B cell (primary cell): ENCODE data around the gene PFDN1. TPM values are rescaled to one million over a fixed set of nuclear protein-coding genes. Genes with fewer than 3 reads are reported as not detected.

Source experiments
- ATAC-seq: fragments of 200-7000 bp; cut with Tn5 transposase; one replicate; pipeline ENCODE4 v1.10.0; 2021; ENCODE audit warnings: low read depth, mild to moderate bottlenecking, moderate number of reproducible peaks, moderate library complexity
- CTCF ChIA-PET: fragments of 350-600 bp; sonication (Branson Sonifier 250); formaldehyde crosslinking; loops from one replicate; lab custom pipeline; 2021; ENCODE audit warnings: antibody characterized with exemption, inconsistent platforms; lab: Charles Lee
- POLR2A ChIA-PET: fragments of 350-600 bp; sonication (Branson Sonifier 250); formaldehyde crosslinking; loops from one replicate; lab custom pipeline; 2021; ENCODE audit warnings: antibody characterized with exemption; lab: Charles Lee
- DNase-seq: peaks from one replicate; pipeline ENCODE4 v3.0.0; 2013
- H2AFZ ChIP-seq: 2 replicates; pipeline ENCODE4 v1.6.1; 2012; ENCODE audit warnings: mild to moderate bottlenecking, low read depth, low read length; ENCODE audit not compliant: insufficient read depth, poor library complexity, severe bottlenecking
- H3K27ac ChIP-seq, 2 donors: 1 replicate in 1 of 2; 2 replicates in 1 of 2; pipeline ENCODE4 v1.5.1; 2012 to 2013; ENCODE audit warnings: low read length in 2 of 2, mild to moderate bottlenecking in 2 of 2, moderate library complexity in 1 of 2
- H3K27me3 ChIP-seq, 4 experiments: fragments of 200-600 bp in 1 of 4; sonication (generic) in 1 of 4; replicated peaks in 1 of 4; 1 replicate in 2 of 4; 2 replicates in 2 of 4; pipeline versions ENCODE4 v1.6.1 to v1.7.0; 2013 to 2016; ENCODE audit warnings: low read length in 3 of 4, mild to moderate bottlenecking in 2 of 4, mixed read lengths in 1 of 4, moderate library complexity in 1 of 4; ENCODE audit not compliant: insufficient read depth in 4 of 4, control insufficient read depth in 3 of 4; ENCODE audit errors: control extremely low read depth in 1 of 4
- H3K36me3 ChIP-seq, 2 experiments: replicated peaks in 1 of 2; 1 replicate in 1 of 2; 2 replicates in 1 of 2; pipeline versions ENCODE4 v1.6.1 to v1.7.1; 2013; ENCODE audit warnings: low read length in 1 of 2; ENCODE audit not compliant: insufficient read depth in 2 of 2, control insufficient read depth in 1 of 2; ENCODE audit errors: control extremely low read depth in 1 of 2, extremely low read depth in 1 of 2
- H3K4me1 ChIP-seq, 2 donors: fragments of 200-600 bp in 1 of 2; sonication (generic) in 1 of 2; 1 replicate in 1 of 2; 2 replicates in 1 of 2; pipeline versions ENCODE4 v1.5.1 to v1.6.1; 2013 to 2017; ENCODE audit warnings: low read length in 2 of 2; ENCODE audit not compliant: control insufficient read depth in 2 of 2, insufficient read depth in 2 of 2
- H3K4me2 ChIP-seq: replicated peaks from 2 replicates; pipeline ENCODE3; 2012; ENCODE audit warnings: mild to moderate bottlenecking, low read depth, low read length; ENCODE audit not compliant: poor library complexity, severe bottlenecking
- H3K4me3 ChIP-seq, 5 experiments: fragments of 200-600 bp in 1 of 5; sonication (generic) in 1 of 5; 1 replicate in 3 of 5; 2 replicates in 2 of 5; pipeline versions ENCODE4 v1.5.1 to v1.7.0; 2011 to 2016; ENCODE audit warnings: low read length in 4 of 5, mild to moderate bottlenecking in 4 of 5, low read depth in 2 of 5, control low read depth in 1 of 5, moderate library complexity in 1 of 5; ENCODE audit not compliant: insufficient read depth in 1 of 5; ENCODE audit errors: control extremely low read depth in 1 of 5, extremely low read depth in 1 of 5
- H3K79me2 ChIP-seq: fragments of 200-600 bp; sonication (generic); one replicate; pipeline ENCODE4 v1.6.0; 2016; ENCODE audit warnings: low read length; ENCODE audit not compliant: control insufficient read depth, insufficient read depth
- H3K9ac ChIP-seq: fragments of 200-600 bp; sonication (generic); 2 replicates; pipeline ENCODE4 v1.6.1; 2017; ENCODE audit warnings: mild to moderate bottlenecking, low read length, moderate library complexity
- H3K9me3 ChIP-seq, 3 donors: one replicate each; pipeline versions ENCODE4 v1.6.1 to v1.7.1; 2013; ENCODE audit warnings: low read length in 2 of 3; ENCODE audit not compliant: control insufficient read depth in 2 of 3, insufficient read depth in 1 of 3; ENCODE audit errors: control extremely low read depth in 1 of 3
- H4K20me1 ChIP-seq: 2 replicates; pipeline ENCODE4 v1.6.0; 2012; ENCODE audit warnings: mild to moderate bottlenecking, low read length; ENCODE audit not compliant: insufficient read depth, control insufficient read depth, poor library complexity, severe bottlenecking
- H3K27ac Mint-ChIP-seq: one replicate; pipeline ENCODE4 v1.8.0; 2021; ENCODE audit warnings: mixed read lengths
- H3K27me3 Mint-ChIP-seq: one replicate; pipeline ENCODE4 v1.8.0; 2021; ENCODE audit warnings: mixed read lengths
- H3K4me1 Mint-ChIP-seq: one replicate; pipeline ENCODE4 v1.8.0; 2021; ENCODE audit warnings: mixed read lengths
- H3K4me3 Mint-ChIP-seq: one replicate; pipeline ENCODE4 v1.8.0; 2021; ENCODE audit warnings: mixed read lengths
- H3K9me3 Mint-ChIP-seq: one replicate; pipeline ENCODE4 v1.8.0; 2022; ENCODE audit warnings: mixed read lengths; ENCODE audit not compliant: insufficient read depth
- CTCF ChIP-seq: fragments of 200-600 bp; IDR thresholded peaks from one replicate; pipeline ENCODE4 v1.8.0; 2022; ENCODE audit warnings: antibody characterized with exemption, mild to moderate bottlenecking
- EZH2 ChIP-seq: IDR thresholded peaks from 2 replicates; pipeline ENCODE4 v1.6.1; 2012; ENCODE audit warnings: borderline replicate concordance, low read depth, mild to moderate bottlenecking, moderate library complexity, low read length; ENCODE audit not compliant: insufficient read depth, poor library complexity, severe bottlenecking
- WGBS: methylation state at CpG from one replicate; pipeline ENCODE4 v1.1.5; 2013; ENCODE audit warnings: missing lambda C conversion rate; ENCODE audit not compliant: insufficient coverage; 5-methylcytosine and 5-hydroxymethylcytosine counted together
- intact Hi-C: fragments of 100-400 bp; cut with micrococcal nuclease; formaldehyde crosslinking; loops from one replicate; pipeline ENCODE4 v1.10.0; 2022
- polyA plus RNA-seq: library from polyadenylated mRNA; depleted of rRNA; stranded (reverse); fragments of >200 nt; gene quantifications from 2 replicates; pipeline ENCODE4 v1.2.3, GENCODE V29; 2012
- total RNA-seq, 2 donors: library from RNA; stranded (reverse); fragments of 120-200 nt in 1 of 2; gene quantifications; 1 replicate in 1 of 2; 2 replicates in 1 of 2; pipeline versions ENCODE4 v1.2.3 to v1.2.4, GENCODE V29; 2013 to 2022

The PFDN1 gene
- total and polyA plus RNA-seq, 2 donors (not counting 1 experiment from before 2014, with no cell fraction given): 30.3 to 31.2 TPM

- ATAC-seq (no peak), DNase-seq (no peak)
- peaks cover 1% of the 10 kb centered on the region for H3K4me1 Mint-ChIP-seq
- WGBS: 64% methylated on average over 3 of the region's 6 CpGs
- Histone ChIP-seq H3K9ac (no peak overlapping the region), H3K4me2 (no peak overlapping the region), H4K20me1 (no peaks in the 10 kb centered on the region), H3K27me3 (no peaks in the 10 kb centered on the region), H3K4me3 (no peak overlapping the region), H3K27ac (no peak overlapping the region), H2AFZ (no peak overlapping the region), H3K4me1 (no peaks in the 10 kb centered on the region), H3K79me2 (peaks cover 43% of the 10 kb centered on the region), H3K36me3 (peaks cover 2 to 4% of the 10 kb centered on the region in 2 experiments), H3K9me3 (no peaks in the 10 kb centered on the region)
- H3K27me3 Mint-ChIP-seq: no peaks in the 10 kb centered on the region
- CTCF ChIA-PET: interaction anchor here (4.3 kb wide), 1 partner anchor 29 kb away, joined by 18 read pairs; no protein-coding TSS in a partner anchor
- POLR2A ChIA-PET: no interaction called here
- no peak overlapping the region for H3K27ac Mint-ChIP-seq
- TF ChIP-seq CTCF (no peak), EZH2 (no peak)
- H3K4me3 Mint-ChIP-seq: no peak overlapping the region
- intact Hi-C loops: no loop called here
- no peaks in the 10 kb centered on the region for H3K9me3 Mint-ChIP-seq
These were observed 29.5 kb downstream of the PFDN1 start for GRCh38 chr5:140273401-140273877.

GRCh38 chr5:140270008-140270407 lies 32.9 kb downstream of the PFDN1 start:
- H3K4me1 Mint-ChIP-seq: peaks cover 19% of the 10 kb centered on the region
- ATAC-seq (no peak), DNase-seq (no peak)
- H3K4me2 ChIP-seq: no peak overlapping the region
- TF ChIP-seq CTCF: no peak
- no peak for TF ChIP-seq EZH2
- H3K9ac ChIP-seq: no peak overlapping the region
- H3K27me3 Mint-ChIP-seq: no peaks in the 10 kb centered on the region
- H3K9me3 ChIP-seq: no peaks in the 10 kb centered on the region
- H3K4me3 ChIP-seq: no peak overlapping the region
- CTCF ChIA-PET: no interaction called here
- H3K27me3 ChIP-seq: no peaks in the 10 kb centered on the region
- peaks cover 11% of the 10 kb centered on the region for H4K20me1 ChIP-seq
- POLR2A ChIA-PET: no interaction called here
- no peak overlapping the region for H3K27ac ChIP-seq
- H3K4me1 ChIP-seq: peaks cover 3 to 9% of the 10 kb centered on the region in 2 donors
- peaks cover 49% of the 10 kb centered on the region for H3K79me2 ChIP-seq
- peaks cover 4% of the 10 kb centered on the region in 2 experiments for H3K36me3 ChIP-seq
- no peak overlapping the region for H2AFZ ChIP-seq
- no peak overlapping the region for H3K4me3 Mint-ChIP-seq
- intact Hi-C loops: no loop called here
- H3K9me3 Mint-ChIP-seq: no peaks in the 10 kb centered on the region
- H3K27ac Mint-ChIP-seq: no peak overlapping the region
